Skin epidermis (tissue), 12 donors: ENCODE measurements around the gene ABAT.
"Not testable (repeated sequence)": the region's sequence is repeated elsewhere in the genome, so short reads cannot be mapped to it uniquely, and the experiment has no call there.

ENCODE experiments used
- H3K27ac ChIP-seq, 21 experiments: fragments of 200-600 bp; sonication (generic) in 11 of 21; one replicate each; pipeline ENCODE4 v1.5.0; 2020; ENCODE audit warnings: mild to moderate bottlenecking in 3 of 21, inconsistent platforms in 2 of 21, moderate library complexity in 2 of 21
- H3K4me3 ChIP-seq, 7 experiments: fragments of 200-600 bp; sonication (generic) in 2 of 7; one replicate each; pipeline ENCODE4 v1.5.0; 2020; ENCODE audit warnings: inconsistent platforms in 2 of 7, mild to moderate bottlenecking in 2 of 7, moderate library complexity in 1 of 7

Gene ABAT

DNA sequence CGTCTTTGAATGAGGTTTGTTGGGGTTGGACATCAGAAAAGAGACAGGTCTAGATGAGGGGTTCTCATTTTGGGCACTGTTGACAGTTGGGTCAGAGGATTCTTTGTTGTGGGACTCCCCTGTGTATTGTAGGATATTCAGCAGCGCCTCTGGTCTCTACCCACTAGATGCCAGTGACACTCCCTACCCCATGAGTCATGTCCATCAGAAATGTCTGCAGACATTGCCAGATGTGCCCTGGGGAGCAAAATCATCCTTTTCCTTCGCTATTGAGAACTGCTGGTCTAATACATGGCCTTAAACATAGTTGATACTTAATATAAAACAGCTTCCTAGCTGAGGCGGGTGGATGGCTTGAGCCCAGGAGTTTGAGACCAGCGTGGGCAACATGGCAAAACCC lies 3.1 kb downstream of the ABAT start:
- Histone ChIP-seq H3K27ac (no peak overlapping the region), H3K4me3 (no peak overlapping the region)

DNA sequence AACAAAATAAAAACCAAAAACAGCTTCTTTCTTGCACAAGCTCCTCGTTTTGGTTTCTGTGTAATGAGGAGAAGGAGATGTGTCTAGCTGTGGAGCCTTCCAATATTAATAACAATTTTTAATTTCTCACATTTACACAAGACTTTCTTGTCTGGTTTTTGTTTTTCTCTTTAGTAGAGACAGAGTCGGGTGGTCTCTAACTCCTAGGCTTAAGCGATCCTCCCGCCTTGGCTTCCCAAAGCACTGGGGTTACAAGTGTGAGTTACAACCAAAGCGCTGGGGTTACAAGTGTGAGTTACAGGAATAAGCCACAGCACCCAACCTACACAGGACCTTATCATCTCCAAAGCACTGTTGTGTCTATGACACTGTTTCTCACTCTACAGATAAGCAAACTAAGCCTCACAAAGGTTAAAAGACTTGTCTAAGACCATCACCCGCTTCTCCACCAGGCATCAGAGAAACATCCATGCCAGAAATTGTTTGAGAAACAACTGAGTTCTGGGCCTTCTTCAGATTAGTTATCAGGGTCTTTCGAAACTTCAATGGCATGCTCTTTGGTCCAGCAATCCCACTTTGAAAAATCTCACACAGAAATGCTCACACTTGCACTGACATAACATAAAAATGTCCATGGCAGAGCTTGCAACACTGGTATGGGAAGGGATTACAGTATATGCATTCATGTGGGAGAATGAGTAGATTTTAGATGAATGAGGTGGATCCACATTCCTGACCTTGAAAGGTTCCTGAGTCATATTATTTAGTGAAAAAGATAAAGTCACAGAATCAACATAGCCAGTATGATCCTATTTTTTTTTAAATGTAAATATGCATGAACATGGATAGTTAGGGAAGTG lies 3.9 kb downstream of the ABAT start:
- no peak overlapping the region for H3K4me3 ChIP-seq
- no peak overlapping the region for H3K27ac ChIP-seq

DNA sequence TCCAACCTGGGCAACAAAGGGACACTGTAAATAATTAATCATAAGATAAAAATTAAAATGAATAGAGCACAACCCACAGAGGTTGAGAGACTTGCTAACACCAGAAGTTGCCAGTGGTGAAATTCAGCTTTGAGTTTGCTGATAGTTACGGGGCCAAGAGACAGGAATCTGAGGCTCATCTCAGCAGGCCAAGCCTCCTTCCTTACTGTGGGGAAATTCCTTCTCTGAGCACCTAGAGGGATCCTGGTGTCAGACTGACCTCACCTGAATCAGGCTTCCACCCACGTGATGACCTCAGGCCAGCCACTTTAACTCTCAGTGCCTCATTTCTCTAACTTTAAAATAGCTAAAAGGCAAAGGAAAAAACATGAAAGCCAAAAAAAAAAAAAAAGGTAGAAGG lies 4.7 kb downstream of the ABAT start:
- Histone ChIP-seq H3K27ac (no peak overlapping the region), H3K4me3 (no peak overlapping the region)

DNA sequence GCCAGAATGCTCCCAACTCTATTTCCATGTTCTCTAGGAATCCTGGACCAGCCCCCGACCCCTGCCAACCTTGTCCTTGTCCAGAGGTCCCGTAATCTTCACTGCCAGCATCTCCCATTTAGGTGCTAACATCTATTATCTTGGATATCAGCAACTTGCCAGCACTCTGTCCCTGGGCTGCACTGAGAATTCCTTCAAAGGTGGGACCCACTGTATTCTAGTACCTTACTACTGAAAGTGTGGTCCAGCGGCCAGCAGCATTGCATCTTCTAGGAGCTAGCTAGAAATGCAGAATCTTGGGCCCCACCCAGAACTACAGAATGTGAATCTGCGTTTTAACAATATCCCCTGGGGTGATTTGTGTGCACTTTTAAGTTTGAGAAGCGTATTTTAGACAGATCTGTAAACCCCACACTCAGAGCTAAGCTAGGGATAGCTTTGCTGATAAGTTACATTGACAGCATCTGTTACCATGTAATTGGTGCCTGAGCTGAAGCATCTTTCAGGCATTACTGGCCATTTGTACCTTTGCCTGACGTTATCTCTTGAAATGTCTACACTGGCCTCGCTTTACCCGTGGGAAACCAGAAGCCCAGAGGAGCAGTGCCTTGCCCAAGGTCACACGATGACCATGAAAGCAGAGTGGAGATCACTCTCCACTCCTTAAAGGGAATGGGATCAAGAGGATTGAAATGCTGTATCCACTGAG lies 8.3 kb downstream of the ABAT start:
- H3K4me3 ChIP-seq: no peak overlapping the region
- no peak overlapping the region for H3K27ac ChIP-seq

DNA sequence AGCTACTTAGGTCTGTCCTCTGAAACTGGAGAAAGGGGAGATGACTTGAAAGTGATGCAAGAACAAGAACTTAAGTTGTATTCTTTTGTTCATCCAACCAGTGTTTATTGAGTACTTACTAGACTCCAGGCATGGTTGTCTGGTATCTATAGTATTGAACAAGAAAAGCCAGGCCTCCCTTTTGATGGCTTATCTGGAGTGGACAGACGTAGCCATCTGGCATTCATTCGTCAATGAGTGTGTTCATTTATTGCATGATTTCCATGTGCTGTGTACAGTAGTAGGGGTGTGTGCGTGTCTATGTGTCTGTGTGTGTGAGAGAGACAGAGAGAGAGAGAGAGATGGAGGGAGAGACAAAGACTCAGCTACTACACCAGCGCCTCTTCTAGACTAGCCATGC lies 9.2 kb downstream of the ABAT start:
- Histone ChIP-seq H3K27ac (no peak overlapping the region), H3K4me3 (no peak overlapping the region)

DNA sequence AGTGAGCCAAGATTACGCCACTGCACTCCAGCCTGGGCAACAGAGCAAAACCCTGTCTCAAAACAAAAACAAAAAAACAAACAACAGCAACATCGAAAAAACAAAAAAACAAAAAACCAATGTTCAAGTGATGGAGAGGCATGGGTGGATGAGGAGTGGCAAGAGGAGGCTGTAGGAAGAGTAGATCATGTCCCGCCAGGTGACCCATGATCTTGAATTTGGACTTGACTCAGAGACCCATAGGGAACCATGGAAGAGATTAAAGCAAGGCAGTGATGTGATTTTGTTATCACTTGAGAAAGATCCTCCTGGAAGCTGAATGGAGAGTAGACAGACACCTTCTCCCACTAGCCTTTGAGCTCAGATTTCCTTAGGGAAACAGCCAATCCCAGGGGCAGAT lies 11.2 kb downstream of the ABAT start:
- Histone ChIP-seq H3K4me3 (no peak overlapping the region), H3K27ac (no peak overlapping the region)

DNA sequence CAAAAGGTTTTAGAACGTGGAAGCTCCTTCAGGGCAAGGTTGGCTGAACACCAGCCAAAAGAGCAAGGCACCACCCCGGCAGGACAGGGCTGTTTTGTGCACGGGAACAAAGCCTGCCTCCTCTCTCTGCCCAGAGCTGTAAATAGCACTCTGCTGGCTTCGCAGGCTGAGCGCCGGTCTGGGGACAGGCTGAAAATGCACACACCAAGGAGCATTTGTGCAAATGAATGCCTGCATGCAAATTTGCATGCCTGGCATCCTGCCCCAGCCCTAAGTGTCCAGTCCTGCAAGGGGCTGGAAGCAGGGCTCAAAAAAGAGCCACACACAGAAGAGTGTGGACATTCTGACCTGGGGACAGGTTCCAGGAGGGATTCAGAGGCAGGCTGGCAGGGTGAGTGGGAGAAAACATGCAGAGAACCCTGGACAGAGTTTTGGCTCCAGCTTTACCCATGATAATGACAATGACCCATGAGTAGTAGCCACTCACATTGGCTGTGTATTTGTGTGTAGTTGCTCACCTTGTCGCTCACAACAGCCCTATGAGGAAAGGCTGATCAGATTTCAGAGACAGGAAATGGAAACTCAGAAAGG lies 11.7 kb downstream of the ABAT start:
- no peak overlapping the region for H3K27ac ChIP-seq

DNA sequence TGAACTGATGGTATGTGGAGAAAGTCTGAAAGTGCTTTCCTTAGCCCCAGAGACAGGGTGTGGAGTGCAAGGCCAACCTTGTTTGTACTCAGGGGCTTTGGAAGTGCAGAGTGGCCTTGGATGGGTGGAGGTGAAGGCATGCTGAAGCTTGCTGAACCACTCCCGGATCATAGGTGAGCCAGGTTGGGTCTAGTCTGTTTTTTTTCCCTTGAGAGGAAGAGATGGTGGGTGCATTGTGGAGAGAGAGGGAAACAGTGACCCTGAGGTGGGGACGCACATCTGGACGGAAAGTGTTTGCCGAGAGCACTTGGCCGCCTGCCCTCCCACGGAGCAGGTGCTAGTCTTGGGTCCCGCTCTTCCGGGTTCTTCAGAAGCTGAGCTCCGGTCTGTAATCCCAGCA lies 12.5 kb downstream of the ABAT start:
- no peak overlapping the region for H3K27ac ChIP-seq
- H3K4me3 ChIP-seq: no peak overlapping the region

More for the DNA sequence above, 11.7 kb downstream of the ABAT start:
- H3K4me3 ChIP-seq: no peak overlapping the region

DNA sequence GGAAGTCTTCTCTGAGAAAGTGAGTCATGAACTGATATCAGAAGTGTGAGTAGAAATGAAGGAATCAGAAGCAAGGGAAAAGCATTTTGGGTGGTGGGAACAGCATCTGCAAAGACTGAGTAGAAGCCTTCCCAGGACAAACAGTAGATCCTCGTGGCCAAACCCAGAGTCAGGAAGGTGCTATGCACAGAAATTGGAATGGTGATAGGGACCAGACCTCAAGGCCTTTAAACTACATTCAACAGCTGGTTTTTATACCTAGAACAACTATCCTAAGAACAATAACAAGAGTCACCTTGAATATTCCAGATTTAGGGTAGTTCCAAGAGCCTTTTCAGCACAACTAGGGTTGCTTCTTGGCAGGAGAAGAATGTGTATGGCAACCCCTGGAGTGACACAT lies 15.3 kb downstream of the ABAT start:
- Histone ChIP-seq H3K27ac (no peak overlapping the region), H3K4me3 (no peak overlapping the region)

DNA sequence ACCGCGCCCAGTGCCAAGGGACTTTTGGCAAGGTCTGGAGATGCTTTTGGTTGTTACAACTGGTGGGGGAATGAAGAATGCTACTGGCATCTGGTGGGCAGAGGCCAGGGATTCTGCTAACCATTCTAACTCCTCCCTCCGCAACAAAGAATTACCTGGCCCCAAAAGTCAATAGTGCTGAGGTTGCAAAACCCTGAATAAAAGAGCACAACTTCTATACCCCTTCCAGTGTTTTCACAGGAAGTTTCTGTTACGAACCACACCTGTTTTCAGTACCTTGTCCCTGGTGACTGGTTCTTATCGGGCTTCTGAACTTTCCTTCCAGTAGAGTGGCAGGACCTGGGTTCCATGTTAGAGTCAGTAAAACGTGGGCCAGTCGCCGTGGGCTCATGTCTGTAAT lies 17.3 kb downstream of the ABAT start:
- Histone ChIP-seq H3K27ac (no peak overlapping the region), H3K4me3 (no peak overlapping the region)

DNA sequence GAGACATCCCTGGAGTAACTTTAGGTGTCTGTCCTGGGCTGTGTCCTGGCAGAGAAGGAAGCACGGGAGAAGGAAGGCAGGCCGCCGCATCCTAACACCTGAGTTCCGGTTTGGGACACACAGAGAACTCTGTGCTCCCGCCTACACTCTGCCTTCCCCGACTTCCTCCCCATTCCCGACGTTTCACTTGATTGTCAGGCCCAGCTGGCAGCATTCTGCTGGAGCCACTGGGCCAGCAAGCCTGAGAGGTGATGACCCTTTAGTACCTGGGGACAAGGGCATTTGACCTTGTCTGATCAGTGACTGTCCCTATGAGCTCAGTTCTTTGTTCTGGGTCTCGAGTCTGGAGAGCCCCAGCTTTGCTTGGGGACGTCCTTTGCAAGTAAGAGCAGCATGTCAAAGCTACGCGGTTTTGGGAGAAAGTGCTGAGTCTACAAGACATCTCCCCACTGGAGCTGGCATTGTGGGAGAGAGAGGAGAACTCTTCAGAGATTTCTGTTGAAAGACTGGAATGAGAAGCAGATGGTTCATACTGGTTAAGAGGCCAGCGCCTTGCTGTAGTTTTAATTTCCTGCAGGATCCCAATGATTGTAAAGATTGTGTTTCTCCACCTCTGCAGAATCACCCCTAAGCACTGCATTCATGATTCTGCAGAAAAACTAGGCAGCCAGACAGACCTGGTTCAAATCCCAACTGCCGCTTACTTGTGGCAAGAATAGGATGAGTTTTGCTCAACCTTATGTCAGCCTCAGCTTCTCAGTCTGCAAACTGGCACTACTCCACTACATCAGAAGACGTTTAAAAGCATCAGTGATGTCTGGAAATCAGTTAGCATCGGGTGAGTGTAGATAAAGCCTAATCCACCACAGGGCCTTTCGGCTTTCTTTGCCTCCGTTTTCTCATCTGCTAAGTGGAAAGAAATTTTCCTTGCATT lies 20.6 kb downstream of the ABAT start:
- Histone ChIP-seq H3K4me3 (no peak overlapping the region), H3K27ac (no peak overlapping the region)

DNA sequence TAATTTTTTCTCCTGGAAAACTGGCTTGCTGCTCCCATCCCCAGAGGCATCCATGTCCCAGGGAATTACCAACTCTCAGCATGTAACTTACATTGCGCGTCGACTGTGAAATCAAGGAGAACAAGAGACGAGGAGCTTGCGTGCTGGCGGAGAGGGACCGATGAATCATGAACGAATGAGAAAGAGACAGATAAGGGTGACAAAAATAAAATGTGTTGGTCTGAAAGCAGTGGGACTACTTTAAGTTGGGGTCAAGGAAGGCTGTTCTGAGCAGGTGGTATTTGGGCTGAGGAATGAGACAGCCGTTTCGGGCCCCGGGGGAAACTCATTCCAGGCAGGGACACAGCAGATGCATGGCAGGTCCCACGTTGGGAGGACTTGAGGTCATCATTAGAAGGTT lies 22.5 kb downstream of the ABAT start:
- H3K27ac ChIP-seq: no peak overlapping the region
- no peak overlapping the region for H3K4me3 ChIP-seq

DNA sequence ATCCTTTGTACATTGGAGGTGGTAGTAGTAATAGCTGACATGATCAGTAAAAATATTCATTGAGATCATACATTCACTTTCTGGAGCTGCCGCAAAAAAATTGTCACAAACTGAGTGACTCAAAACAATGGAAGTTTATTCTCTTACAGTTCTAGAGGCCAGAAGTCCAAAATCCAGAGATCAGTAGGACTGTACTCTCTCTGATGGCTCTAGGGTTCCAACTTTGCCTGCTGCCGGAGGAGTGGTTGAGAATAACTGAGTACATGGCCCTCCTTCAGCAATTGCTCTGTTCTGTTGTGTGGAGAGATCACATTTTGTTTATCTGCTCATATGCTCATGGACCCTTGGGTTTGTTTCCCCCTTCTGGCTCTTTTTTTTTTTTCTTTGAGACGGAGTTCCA lies 23.5 kb downstream of the ABAT start:
- H3K27ac ChIP-seq: no peak overlapping the region
- H3K4me3 ChIP-seq: no peak overlapping the region

DNA sequence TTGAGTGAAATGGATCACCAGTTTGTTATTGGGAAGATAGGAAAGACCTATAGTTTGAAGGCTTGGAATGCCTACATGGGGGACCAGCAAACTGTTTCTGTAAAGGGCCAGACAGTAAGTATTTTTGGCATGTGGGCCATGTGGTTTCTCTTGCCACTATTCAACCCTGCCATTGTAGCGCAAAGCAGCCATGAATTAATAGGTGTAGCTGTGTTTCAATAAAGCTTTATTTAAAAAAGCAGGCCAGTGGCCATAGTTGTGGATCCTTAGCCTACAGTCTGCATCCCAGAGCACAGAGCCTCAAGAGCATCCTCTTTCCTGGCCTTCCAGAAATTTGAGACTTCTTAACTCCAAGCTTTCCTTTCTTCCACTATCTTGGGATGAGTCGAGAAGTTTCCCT lies 29.3 kb downstream of the ABAT start:
- Histone ChIP-seq H3K27ac (no peak overlapping the region), H3K4me3 (no peak overlapping the region)

DNA sequence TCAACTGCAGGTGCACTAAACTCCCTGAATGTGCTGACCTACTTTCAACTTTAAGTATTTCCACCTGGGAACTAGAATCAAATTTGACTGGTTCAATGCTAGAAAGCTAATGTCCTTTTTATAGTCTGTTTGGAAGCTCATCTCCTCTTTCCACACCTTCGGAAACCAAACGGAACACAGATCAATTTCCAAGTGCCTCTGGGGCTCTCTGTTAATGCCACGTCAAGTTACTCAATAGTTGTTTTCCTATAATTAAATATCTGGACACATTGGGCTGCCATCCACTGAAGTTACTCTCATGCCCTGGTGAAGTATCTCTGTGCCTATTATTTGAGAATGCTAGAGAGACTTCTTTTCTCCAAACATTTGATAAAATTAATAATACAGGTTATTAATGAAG lies 29.7 kb downstream of the ABAT start:
- Histone ChIP-seq H3K27ac (no peak overlapping the region), H3K4me3 (no peak overlapping the region)

DNA sequence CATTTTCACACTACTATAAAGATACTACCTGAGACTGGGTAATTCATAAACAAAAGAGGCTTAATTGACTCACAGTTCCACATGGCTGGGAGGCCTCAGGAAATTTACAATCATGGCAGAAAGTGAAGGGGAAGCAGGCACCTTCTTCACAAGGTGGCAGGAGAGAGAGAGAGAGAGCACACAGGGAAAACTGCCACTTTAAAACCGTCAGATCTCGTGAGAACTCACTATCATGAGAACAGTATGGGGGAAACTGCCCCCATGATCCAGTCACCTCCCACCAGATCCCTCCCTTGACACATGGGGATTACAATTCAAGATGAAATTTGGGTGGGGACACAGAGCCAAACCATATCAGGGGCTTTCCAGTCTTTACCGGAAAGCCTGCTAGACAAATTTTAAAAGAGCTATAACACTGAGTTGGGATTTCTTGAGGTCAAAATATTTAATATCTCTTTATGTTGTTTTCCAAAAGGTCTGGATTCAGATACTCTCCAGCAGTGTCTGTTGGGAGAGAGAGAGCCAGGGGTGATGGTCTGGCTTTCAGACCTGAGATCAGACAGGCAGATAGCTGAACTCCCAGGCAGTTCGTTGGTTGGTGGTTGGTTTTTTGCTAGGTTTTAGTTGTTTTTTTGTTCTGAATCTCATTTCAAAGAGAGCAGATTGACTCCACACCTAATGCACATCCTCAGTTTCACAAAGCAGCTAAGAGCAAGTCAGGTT lies 30.8 kb downstream of the ABAT start:
- H3K27ac ChIP-seq, H3K4me3 ChIP-seq: not testable (repeated sequence)

DNA sequence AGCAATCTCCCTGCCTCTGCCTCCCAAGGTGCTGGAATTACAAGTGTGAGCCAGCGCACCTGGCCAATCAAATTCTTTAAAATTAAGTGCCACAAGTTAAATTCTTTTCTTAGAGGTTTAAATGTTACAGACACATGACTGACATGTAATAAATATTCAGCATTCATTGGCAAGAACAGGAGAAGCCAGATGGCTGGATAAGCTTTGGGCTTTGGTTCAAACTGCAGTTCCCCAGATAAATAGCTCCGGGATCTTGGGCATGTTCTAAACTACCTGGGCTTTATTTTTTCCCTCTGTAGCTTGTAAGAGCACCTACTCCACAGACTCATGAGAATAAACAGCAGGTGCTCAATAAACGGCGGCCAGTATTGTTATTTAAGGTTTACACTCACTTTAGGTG lies 34.1 kb downstream of the ABAT start:
- H3K27ac ChIP-seq: no peak overlapping the region
- H3K4me3 ChIP-seq: no peak overlapping the region

DNA sequence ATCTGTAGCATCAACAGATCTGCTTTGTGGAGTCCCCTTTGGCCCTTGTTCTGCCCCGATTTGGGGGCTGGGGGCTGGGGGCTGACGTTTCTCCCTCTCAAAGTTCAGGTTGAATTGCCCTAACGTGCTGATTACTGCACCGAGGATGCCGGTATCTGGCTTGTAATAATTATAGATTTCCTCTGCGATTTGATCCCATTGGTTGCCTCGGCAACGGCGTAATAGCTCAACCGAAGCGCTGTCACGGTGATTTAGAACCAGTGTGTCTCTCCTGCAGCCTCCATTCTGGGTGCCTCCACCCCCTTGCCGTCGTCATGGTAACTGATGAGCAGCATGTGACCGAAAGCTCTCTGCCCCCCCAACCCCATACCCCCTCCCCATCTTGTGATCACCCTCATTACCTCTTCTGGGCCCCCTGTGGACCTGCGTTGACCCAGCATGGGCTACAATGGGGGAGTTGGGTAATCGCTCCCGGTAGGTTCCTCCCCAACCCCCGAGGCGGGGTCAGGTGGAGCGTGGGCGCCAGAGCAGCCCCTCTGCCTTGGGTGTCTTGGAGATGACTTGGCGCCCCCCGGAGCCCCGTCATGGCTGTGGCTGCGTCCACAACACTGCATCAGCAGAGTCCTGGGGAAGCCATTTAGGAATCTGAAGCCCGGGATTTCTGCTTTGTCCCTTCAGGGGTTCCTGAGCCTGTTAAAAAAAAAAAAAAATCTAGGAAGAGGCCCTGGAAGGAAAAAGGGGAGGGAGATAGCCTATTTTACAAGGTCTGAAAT lies 38.4 kb downstream of the ABAT start:
- Histone ChIP-seq H3K27ac (no peak overlapping the region), H3K4me3 (no peak overlapping the region)
